CD14-positive monocyte (primary cell): ENCODE data around the gene RNF123. TPM values are rescaled to one million over a fixed set of nuclear protein-coding genes. Genes with fewer than 3 reads are reported as not detected.

Experiments used
- DNase-seq, 3 donors: peaks; one replicate each; pipeline ENCODE4 v3.0.0-alpha.2; 2011 to 2022
- H2AFZ ChIP-seq: 2 replicates; pipeline ENCODE4 v1.6.0; 2012; ENCODE audit warnings: mild to moderate bottlenecking, low read depth, low read length, inconsistent platforms; ENCODE audit not compliant: insufficient read depth, poor library complexity, severe bottlenecking
- H3K27ac ChIP-seq, 2 donors: 1 replicate in 1 of 2; 2 replicates in 1 of 2; pipeline ENCODE4 v1.5.1; 2012 to 2013; ENCODE audit warnings: low read length in 2 of 2, control low read depth in 1 of 2, inconsistent platforms in 1 of 2, low read depth in 1 of 2, mild to moderate bottlenecking in 1 of 2
- H3K27me3 ChIP-seq, 2 donors: one replicate each; pipeline versions ENCODE4 v1.6.0 to v1.6.1; 2011 to 2013; ENCODE audit warnings: low read length in 2 of 2; ENCODE audit not compliant: control insufficient read depth in 2 of 2, insufficient read depth in 2 of 2
- H3K36me3 ChIP-seq, 2 donors: replicated peaks in 1 of 2; 1 replicate in 1 of 2; 2 replicates in 1 of 2; pipeline versions ENCODE4 v1.5.1 to v1.6.1; 2012 to 2013; ENCODE audit warnings: low read length in 2 of 2, control low read depth in 1 of 2, inconsistent platforms in 1 of 2, mild to moderate bottlenecking in 1 of 2; ENCODE audit not compliant: insufficient read depth in 2 of 2, control insufficient read depth in 1 of 2
- H3K4me1 ChIP-seq, 2 donors: 1 replicate in 1 of 2; 2 replicates in 1 of 2; pipeline versions ENCODE4 v1.5.1 to v1.6.1; 2012 to 2013; ENCODE audit warnings: low read length in 2 of 2, control low read depth in 1 of 2, inconsistent platforms in 1 of 2, mild to moderate bottlenecking in 1 of 2, moderate library complexity in 1 of 2; ENCODE audit not compliant: insufficient read depth in 2 of 2, control insufficient read depth in 1 of 2
- H3K4me2 ChIP-seq: replicated peaks from 2 replicates; pipeline ENCODE3; 2012; ENCODE audit warnings: low read length, moderate library complexity, mild to moderate bottlenecking; ENCODE audit not compliant: poor library complexity, severe bottlenecking; ENCODE audit errors: extremely low read depth
- H3K4me3 ChIP-seq, 3 experiments: fragments of 200-600 bp in 1 of 3; sonication (generic) in 1 of 3; replicated peaks in 1 of 3; 1 replicate in 2 of 3; 2 replicates in 1 of 3; pipeline ENCODE4 v1.5.1; 2011 to 2013; ENCODE audit warnings: low read length in 3 of 3, mild to moderate bottlenecking in 3 of 3, control low read depth in 2 of 3, low read depth in 2 of 3, inconsistent platforms in 1 of 3, moderate library complexity in 1 of 3
- H3K79me2 ChIP-seq: 2 replicates; pipeline ENCODE4 v1.6.0; 2012; ENCODE audit warnings: mild to moderate bottlenecking, control low read depth, inconsistent platforms, low read length, moderate library complexity; ENCODE audit not compliant: insufficient read depth
- H3K9ac ChIP-seq: 2 replicates; pipeline ENCODE4 v1.6.0; 2017; ENCODE audit warnings: low read length, mild to moderate bottlenecking; ENCODE audit not compliant: insufficient read depth, poor library complexity, severe bottlenecking
- H3K9me3 ChIP-seq, 2 donors: replicated peaks in 1 of 2; 1 replicate in 1 of 2; 2 replicates in 1 of 2; pipeline versions ENCODE4 v1.5.1 to v1.6.1; 2012 to 2013; ENCODE audit warnings: low read length in 2 of 2, control low read depth in 1 of 2; ENCODE audit not compliant: control insufficient read depth in 1 of 2, insufficient read depth in 1 of 2
- H4K20me1 ChIP-seq: 2 replicates; pipeline ENCODE4 v1.6.0; 2012; ENCODE audit warnings: mild to moderate bottlenecking, low read length, control low read depth, moderate library complexity; ENCODE audit not compliant: insufficient read depth
- H3K27ac Mint-ChIP-seq, 7 donors: one replicate each; pipeline ENCODE4 v1.8.0; 2020; ENCODE audit warnings: mild to moderate bottlenecking in 7 of 7, mixed read lengths in 7 of 7, moderate library complexity in 6 of 7, inconsistent platforms in 2 of 7
- H3K27me3 Mint-ChIP-seq, 3 donors: one replicate each; pipeline ENCODE4 v1.8.0; 2021 to 2022; ENCODE audit warnings: low read depth in 3 of 3, mild to moderate bottlenecking in 3 of 3, mixed read lengths in 3 of 3, moderate library complexity in 3 of 3, inconsistent platforms in 1 of 3
- H3K36me3 Mint-ChIP-seq, 2 donors: one replicate each; pipeline ENCODE4 v1.8.0; 2020; ENCODE audit warnings: mixed read lengths in 2 of 2, inconsistent platforms in 1 of 2, mild to moderate bottlenecking in 1 of 2
- H3K4me1 Mint-ChIP-seq: one replicate; pipeline ENCODE4 v1.8.0; 2020; ENCODE audit warnings: mild to moderate bottlenecking, mixed read lengths
- H3K4me3 Mint-ChIP-seq, 2 donors: one replicate each; pipeline ENCODE4 v1.8.0; 2020; ENCODE audit warnings: mild to moderate bottlenecking in 2 of 2, mixed read lengths in 2 of 2, moderate library complexity in 1 of 2
- H3K9me3 Mint-ChIP-seq, 7 donors: one replicate each; pipeline ENCODE4 v1.8.0; 2020 to 2022; ENCODE audit warnings: mixed read lengths in 7 of 7, mild to moderate bottlenecking in 6 of 7, moderate library complexity in 6 of 7, inconsistent platforms in 2 of 7
- CTCF ChIP-seq: fragments of 200-600 bp; IDR thresholded peaks from one replicate; pipeline ENCODE4 v1.8.0; 2022; ENCODE audit warnings: antibody characterized with exemption, mild to moderate bottlenecking
- WGBS: methylation state at CpG from one replicate; pipeline ENCODE4 v1.1.5; 2013; ENCODE audit warnings: missing lambda C conversion rate; ENCODE audit not compliant: insufficient coverage; 5-methylcytosine and 5-hydroxymethylcytosine counted together
- intact Hi-C, 2 donors: fragments of 100-400 bp; cut with micrococcal nuclease; formaldehyde crosslinking; loops; one replicate each; pipeline versions ENCODE4 v1.15.0 to v1.15.1; 2023
- polyA plus RNA-seq, 3 donors: library from polyadenylated mRNA; depleted of rRNA in 1 of 3; unstranded in 2 of 3; stranded (reverse) in 1 of 3; fragments of 300-500 nt in 2 of 3; fragments of >200 nt in 1 of 3; fragmentation: Illumina TruSeq in 2 of 3; gene quantifications; 1 replicate in 2 of 3; 2 replicates in 1 of 3; pipeline ENCODE4 v1.2.3, GENCODE V29; 2012 to 2021

The RNF123 gene
- polyA plus RNA-seq, 3 donors, result 11.1 to 46.2 (median 15.7) TPM

GRCh38 chr3:49705390-49705960 is 16.1 kb downstream of the RNF123 start:
- H3K9me3 Mint-ChIP-seq, result no peaks in the 10 kb centered on the region
- no peaks in the 10 kb centered on the region for H3K9me3 ChIP-seq
- H3K4me1 Mint-ChIP-seq, result no peaks in the 10 kb centered on the region
- H3K27me3 ChIP-seq, result no peaks in the 10 kb centered on the region
- H3K79me2 ChIP-seq, result no peaks in the 10 kb centered on the region
- no peak for DNase-seq
- no peak overlapping the region for H3K4me3 ChIP-seq
- peaks cover 6% of the 10 kb centered on the region for H4K20me1 ChIP-seq
- H3K9ac ChIP-seq, result no peak overlapping the region
- peaks cover 52 to 83% of the 10 kb centered on the region in 2 donors for H3K36me3 Mint-ChIP-seq
- H3K4me2 ChIP-seq, result no peak overlapping the region
- no peak overlapping the region for H3K27ac ChIP-seq
- peaks cover 57 to 70% of the 10 kb centered on the region in 2 donors for H3K36me3 ChIP-seq
- H3K4me1 ChIP-seq, result no peaks in the 10 kb centered on the region
- no peak overlapping the region for H2AFZ ChIP-seq
- peak overlapping the region in 1 of 7 donors; percentile 15 for H3K27ac Mint-ChIP-seq
- 96% methylated on average over 13 of the region's 17 CpGs for whole genome bisulfite sequencing
- H3K4me3 Mint-ChIP-seq, result no peak overlapping the region
- H3K27me3 Mint-ChIP-seq, result peaks cover 0 to 2% (median 0%) of the 10 kb centered on the region in 3 donors
- intact Hi-C loops, result no loop called here
- no peak for TF ChIP-seq CTCF

GRCh38 chr3:49706456-49707112 is 17.2 kb downstream of the RNF123 start:
- Mint-ChIP-seq H3K4me1 (no peaks in the 10 kb centered on the region), H3K27ac (no peak overlapping the region), H3K4me3 (no peak overlapping the region), H3K27me3 (peaks cover 0 to 3% (median 0%) of the 10 kb centered on the region in 3 donors), H3K36me3 (peaks cover 47 to 80% of the 10 kb centered on the region in 2 donors), H3K9me3 (no peaks in the 10 kb centered on the region)
- Histone ChIP-seq H3K79me2 (no peaks in the 10 kb centered on the region), H4K20me1 (peaks cover 6% of the 10 kb centered on the region), H3K9ac (no peak overlapping the region), H3K4me2 (no peak overlapping the region), H3K4me3 (no peak overlapping the region), H3K9me3 (no peaks in the 10 kb centered on the region), H3K27me3 (no peaks in the 10 kb centered on the region), H3K36me3 (peaks cover 46 to 59% of the 10 kb centered on the region in 2 donors), H3K4me1 (no peaks in the 10 kb centered on the region), H2AFZ (no peak overlapping the region), H3K27ac (no peak overlapping the region)
- DNase-seq, result no peak
- no peak for TF ChIP-seq CTCF
- 96% methylated on average over 9 of the region's 9 CpGs for WGBS
- intact Hi-C loops, result no loop called here
